GM12864 (cell line): Measurements from ENCODE around the gene PLS1.
"Not testable (repeated sequence)": the region's sequence is repeated elsewhere in the genome, so short reads cannot be mapped to it uniquely, and the experiment has no call there.

Experiments used
- DNase-seq: peaks from one replicate; pipeline ENCODE4 v3.0.0-alpha.2; 2011; ENCODE audit warnings: low read depth
- H3K4me3 ChIP-seq: 2 replicates; pipeline ENCODE4 v1.5.1; 2011; ENCODE audit warnings: mild to moderate bottlenecking, low read depth, low read length, control low read depth
- TF ChIP-seq, protein P1 (sequence below): IDR thresholded peaks from 2 replicates; pipeline ENCODE4 v1.5.1; 2011; ENCODE audit warnings: low read depth, mild to moderate bottlenecking, moderate library complexity, low read length, control low read depth, inconsistent platforms; ENCODE audit errors: missing control alignments

PLS1 gene, protein sequence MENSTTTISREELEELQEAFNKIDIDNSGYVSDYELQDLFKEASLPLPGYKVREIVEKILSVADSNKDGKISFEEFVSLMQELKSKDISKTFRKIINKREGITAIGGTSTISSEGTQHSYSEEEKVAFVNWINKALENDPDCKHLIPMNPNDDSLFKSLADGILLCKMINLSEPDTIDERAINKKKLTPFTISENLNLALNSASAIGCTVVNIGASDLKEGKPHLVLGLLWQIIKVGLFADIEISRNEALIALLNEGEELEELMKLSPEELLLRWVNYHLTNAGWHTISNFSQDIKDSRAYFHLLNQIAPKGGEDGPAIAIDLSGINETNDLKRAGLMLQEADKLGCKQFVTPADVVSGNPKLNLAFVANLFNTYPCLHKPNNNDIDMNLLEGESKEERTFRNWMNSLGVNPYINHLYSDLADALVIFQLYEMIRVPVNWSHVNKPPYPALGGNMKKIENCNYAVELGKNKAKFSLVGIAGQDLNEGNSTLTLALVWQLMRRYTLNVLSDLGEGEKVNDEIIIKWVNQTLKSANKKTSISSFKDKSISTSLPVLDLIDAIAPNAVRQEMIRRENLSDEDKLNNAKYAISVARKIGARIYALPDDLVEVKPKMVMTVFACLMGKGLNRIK

DNA sequence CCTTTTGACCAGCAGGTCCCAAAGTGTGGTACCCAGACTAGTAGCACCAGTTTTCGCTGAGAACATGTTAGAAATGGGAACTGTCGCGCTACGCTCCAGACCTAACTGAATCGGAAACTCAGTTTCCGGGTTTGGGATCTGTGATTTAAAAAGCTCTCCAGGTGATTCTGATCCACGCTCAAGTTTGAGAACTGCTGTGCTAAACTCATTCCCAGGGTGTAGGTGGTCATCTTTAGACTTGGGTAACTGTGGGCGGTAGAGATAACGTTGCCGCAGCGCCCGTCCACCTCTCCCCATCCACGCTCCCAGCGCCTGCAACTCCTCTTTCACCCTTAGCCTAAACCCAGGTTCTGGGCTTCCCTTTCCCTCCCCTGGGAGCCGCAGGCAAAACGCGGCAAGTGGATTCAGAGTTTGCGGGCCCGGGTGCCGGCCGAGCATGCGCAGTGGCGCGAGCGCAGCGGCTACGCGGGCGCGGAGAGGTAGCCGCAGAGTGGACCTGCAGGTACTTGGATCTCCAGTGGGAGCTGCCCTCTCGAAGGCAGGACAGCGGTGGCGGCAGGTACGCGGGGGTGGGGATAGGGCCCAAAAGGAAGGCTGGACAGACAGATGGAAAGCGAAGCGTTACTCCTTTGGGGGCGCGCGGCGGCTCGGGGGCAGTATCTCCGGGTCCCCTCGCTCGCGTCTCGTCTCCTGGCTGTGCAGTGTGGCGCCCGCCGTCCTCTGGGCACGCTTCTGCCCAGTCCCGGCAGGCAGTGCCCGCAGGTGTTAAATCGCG is at the start of gene PLS1:
TSS of gene PLS1 (plus strand) at position 443 of the 775 bp plus-strand sequence. CDS start 67,845 bp downstream, outside the sequence.
- peak within 1 kb of the TSS; percentile 71 for H3K4me3 ChIP-seq
- TF ChIP-seq, protein P1, sequence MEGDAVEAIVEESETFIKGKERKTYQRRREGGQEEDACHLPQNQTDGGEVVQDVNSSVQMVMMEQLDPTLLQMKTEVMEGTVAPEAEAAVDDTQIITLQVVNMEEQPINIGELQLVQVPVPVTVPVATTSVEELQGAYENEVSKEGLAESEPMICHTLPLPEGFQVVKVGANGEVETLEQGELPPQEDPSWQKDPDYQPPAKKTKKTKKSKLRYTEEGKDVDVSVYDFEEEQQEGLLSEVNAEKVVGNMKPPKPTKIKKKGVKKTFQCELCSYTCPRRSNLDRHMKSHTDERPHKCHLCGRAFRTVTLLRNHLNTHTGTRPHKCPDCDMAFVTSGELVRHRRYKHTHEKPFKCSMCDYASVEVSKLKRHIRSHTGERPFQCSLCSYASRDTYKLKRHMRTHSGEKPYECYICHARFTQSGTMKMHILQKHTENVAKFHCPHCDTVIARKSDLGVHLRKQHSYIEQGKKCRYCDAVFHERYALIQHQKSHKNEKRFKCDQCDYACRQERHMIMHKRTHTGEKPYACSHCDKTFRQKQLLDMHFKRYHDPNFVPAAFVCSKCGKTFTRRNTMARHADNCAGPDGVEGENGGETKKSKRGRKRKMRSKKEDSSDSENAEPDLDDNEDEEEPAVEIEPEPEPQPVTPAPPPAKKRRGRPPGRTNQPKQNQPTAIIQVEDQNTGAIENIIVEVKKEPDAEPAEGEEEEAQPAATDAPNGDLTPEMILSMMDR, result no peak
- peak; percentile 58 for DNase-seq

DNA sequence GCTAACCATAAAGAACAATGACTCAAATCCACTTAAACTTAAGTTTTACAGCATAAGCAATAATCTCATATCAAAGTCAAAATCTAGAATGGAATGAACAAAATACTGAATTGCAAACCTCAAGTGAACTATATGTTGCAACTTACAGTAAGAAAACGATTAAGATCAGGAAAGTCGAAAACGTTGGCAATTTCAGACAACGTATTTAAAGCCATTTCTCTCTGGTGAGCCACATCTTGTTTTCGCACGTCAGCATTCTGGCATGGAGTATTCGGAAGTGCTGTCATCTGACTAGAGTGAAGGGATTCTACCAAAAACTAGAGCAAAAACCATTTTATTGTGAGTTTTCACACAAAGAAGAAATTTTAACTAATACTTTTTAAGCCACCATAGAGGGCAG is 46.2 kb upstream of the PLS1 start:
- TF ChIP-seq, protein P1, result no peak
- DNase-seq, result no peak
- H3K4me3 ChIP-seq, result no peak overlapping the region

DNA sequence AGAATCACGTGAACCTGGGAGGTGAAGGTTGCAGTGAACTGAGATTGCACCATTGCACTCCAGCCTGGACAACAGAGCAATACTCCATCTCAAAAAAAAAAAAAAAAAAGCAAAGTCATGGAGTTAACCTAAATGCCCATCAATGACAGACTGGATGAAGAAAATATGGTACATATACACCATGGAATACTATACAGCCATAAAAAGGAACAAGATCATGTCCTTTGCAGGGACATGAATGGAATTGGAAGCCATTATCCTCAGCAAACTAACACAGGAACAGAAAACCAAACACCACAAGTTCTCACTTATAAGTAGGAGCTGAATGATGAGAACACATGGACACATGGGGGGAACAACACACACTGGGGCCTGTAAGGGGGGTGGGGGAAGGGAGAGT is 43.6 kb upstream of the PLS1 start:
- DNase-seq, result not testable (repeated sequence)

DNA sequence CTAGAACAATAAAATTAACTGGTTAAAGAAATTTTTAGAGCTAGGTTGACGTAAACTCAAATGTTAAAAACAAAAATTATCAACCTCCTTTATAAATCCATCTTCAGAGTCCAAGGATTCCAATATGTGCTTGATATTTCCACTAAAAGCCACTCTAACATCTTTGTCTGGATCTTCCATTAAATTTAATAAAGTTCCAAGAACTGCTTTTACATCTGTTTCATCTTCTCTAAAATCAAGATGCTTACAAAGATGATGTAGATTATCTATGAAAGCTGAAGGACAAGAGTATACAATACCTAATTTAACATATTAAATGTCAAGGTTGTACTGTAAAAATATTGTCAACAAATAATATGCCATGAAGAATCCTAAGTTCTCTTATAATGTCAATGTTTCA is 42.5 kb upstream of the PLS1 start:
- TF ChIP-seq, protein P1, result no peak
- no peak overlapping the region for H3K4me3 ChIP-seq
- DNase-seq, result no peak

More for the DNA sequence above, 43.6 kb upstream of the PLS1 start:
- not testable (repeated sequence) for H3K4me3 ChIP-seq

DNA sequence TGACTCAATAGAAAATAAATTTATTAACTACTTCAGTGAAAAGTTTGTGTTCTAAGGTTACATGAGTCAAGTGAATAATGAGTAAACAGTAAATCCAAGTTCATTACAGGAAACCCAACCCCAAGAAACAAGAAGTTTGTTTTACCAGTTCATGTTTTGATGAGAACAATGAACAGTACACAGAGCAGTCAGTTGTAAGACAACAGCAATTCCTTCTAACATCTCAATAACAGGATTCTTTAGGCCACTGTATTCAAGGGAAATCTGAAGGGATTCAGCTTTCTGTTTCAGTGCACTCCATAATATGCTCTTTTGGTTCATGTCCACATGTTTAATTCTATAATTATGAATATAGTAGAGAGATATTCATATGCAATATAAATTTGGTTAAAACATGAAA is 36.1 kb upstream of the PLS1 start:
- TF ChIP-seq, protein P1, result no peak
- no peak for DNase-seq
- no peak overlapping the region for H3K4me3 ChIP-seq

DNA sequence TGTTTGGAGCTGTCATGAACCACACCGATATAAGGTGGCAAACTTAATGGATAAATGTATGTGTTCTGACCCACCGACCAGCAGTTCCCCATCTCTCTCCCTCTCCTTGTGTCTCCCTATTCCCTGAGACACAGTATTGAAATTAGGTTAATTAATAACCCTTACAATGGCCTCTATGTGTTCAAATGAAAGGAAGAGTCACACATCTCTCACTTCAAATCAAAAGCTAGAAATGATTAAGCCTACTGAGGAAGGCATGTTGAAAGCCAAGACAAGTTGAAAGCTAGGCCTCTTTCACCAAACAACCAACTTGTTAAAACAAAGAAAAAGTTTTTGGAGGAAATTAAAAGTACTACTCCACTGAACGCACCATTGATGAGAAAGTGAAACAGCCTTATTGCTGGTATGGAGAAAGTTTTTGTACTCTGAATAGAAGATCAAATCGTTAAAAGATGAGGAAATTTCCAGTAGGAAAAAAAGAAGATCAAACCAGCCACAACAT is 32.6 kb upstream of the PLS1 start:
- no peak for DNase-seq
- no peak overlapping the region for H3K4me3 ChIP-seq
- TF ChIP-seq, protein P1, result no peak

DNA sequence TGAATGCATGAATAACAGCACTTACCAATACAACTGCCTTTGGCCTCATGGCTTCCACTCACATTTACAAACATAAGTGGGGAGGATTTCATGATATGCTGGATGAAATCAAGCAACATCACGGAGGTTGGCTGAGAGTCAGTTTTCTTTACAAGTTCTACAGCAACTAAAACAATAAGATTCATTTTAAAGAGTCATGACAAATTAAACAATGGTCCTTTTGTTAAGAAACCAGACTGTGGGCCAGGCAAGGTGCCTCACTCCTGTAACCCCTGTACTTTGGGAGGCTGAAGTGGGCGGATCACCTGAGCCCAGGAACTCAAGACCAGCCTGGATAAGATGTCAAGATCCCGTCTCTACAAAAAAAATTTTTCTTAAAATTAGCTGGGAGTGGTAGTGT is 30.1 kb upstream of the PLS1 start:
- TF ChIP-seq, protein P1, result no peak
- no peak for DNase-seq
- no peak overlapping the region for H3K4me3 ChIP-seq
